NK-92 (cell line): ENCODE measurements around the gene DPYD.

Source experiments
- DNase-seq: peaks from one replicate; lab custom pipeline; 2025; ENCODE audit not compliant: unreplicated experiment; lab: John Stamatoyannopoulos, UW

Gene DPYD

DNA sequence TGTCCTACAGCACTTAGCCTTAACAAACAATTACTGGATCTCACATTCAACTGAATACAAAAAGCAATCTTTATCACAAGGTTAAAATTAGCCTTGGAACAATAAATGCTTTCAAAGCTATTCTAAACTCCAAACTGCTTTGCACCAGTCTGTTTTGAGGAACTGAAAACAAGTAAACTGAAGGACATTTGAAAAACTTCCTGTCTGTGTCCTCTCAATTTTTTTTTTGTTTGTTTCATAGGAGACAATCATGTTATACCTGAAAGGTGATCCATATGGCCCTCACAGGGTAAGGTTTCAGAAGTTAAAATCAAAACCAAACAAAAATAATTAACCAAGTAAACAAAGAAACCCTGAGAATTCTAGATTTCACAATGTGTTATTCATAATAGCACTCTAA lies 459.1 kb downstream of the DPYD start:
- no peak for DNase-seq

- no peak for DNase-seq
Measured at GRCh38 chr1:97457446-97458089, 463.3 kb downstream of the DPYD start.

DNA sequence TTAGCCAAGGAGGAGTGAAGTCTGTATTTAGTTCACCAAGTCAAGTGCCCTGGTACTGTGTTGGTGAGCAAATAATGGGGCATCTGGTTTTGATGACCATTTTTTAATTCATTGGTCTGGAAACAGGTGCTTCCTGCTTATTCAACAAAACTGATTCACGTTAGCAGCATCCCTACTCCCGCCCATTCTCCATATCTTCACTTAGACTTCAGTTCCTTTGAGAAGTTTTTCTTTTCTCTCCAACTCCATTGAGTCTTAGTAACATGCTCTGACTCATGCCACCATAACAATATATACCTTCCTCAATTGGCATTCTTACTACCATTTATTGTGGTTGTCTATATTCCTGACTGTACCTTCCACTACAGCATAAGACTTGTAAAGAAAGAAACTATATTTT lies 468.9 kb downstream of the DPYD start:
- DNase-seq, result no peak

GRCh38 chr1:97451046-97451826 lies 469.6 kb downstream of the DPYD start:
- no peak for DNase-seq

- no peak for DNase-seq
Measured at GRCh38 chr1:97441966-97442365, 478.9 kb downstream of the DPYD start.

GRCh38 chr1:97433824-97434177 lies 487.0 kb downstream of the DPYD start:
- DNase-seq, result no peak

- no peak for DNase-seq
Measured at GRCh38 chr1:97433094-97433823, 487.6 kb downstream of the DPYD start.

DNA sequence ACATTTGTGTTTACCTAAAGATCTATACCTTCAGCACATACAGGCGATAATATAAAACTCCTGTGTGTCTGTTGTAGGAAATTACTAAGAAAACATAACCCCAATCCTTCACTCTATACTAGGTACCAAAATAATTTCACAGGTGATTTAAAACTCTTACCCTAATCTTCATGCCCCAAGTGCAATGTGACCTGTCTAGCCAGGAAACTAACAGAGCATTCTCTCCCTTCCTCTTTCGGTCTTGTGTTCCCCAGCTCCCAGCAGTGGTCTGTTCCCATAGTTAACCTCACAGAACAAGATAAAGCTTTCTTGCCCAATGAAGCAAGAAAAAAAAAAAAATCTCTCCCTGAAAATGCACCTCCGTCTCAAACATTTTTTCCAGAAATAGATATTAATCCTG lies 493.5 kb downstream of the DPYD start:
- DNase-seq, result no peak

GRCh38 chr1:97424209-97424608 lies 496.6 kb downstream of the DPYD start:
- DNase-seq, result no peak

DNA sequence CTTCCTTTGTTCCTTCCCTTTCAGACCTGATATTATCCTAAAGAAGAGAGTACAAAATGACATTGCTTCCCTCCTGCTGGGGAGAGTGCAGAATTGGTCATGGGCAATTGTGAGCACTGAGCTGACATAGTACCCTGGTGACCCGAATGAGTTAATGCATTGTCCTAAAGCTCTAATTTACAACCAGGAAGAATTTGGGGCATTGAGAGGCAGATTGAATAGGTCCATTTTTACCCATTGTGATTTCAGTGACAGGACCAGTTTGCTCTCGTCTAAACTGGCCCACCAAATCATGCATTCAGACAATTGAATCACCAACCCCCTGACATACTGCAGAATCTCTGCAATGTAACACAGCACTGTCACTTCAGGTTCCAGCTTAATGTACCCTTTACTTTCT lies 497.4 kb downstream of the DPYD start:
- no peak for DNase-seq

GRCh38 chr1:97417661-97418060 lies 503.2 kb downstream of the DPYD start:
- no peak for DNase-seq

- no peak for DNase-seq
Measured at GRCh38 chr1:97414682-97415312, 506.0 kb downstream of the DPYD start.

GRCh38 chr1:97412737-97413136 lies 508.1 kb downstream of the DPYD start:
- no peak for DNase-seq

- no peak for DNase-seq
Measured at GRCh38 chr1:97412166-97412565, 508.7 kb downstream of the DPYD start.

GRCh38 chr1:97396463-97396862 lies 524.4 kb downstream of the DPYD start:
- no peak for DNase-seq

- DNase-seq, result no peak
Measured at GRCh38 chr1:97392701-97393100, 528.1 kb downstream of the DPYD start.

DNA sequence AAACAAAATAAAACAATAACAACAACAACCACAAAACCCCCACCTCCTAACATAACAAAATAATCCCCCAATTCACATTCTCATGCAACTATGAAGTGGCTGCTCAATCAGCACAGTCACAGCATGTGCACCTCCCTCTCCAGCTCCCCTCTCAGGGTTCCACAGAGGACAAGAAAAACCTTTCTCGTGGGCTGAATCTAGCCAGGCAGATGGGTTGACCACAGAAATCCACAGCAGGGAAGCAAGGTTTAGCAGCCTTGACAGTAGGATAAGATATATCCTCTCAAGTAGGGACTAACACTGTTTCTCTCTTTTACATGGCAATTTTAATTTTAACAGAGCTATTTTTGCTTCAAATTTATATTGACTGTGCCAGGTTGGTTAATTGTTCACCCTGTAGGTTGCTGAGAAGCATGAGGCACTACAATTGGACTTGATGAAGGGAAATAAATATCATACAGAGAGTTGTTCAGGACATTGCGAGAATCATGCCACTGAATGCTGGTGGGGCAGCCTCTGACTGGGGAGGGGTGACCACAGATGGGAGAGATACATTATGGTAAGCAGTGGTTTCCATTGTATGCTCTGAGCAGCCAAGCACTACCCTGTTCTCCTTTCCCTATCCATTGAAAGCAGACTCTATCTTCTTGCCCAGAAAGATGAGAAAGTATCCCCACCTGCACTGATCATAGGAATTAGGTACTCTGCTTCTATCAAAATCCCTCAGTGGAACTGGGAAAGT lies 535.1 kb downstream of the DPYD start:
- no peak for DNase-seq

- DNase-seq, result no peak
Measured at GRCh38 chr1:97384294-97384968, 536.4 kb downstream of the DPYD start.

- DNase-seq, result no peak
Measured at GRCh38 chr1:97383797-97384196, 537.0 kb downstream of the DPYD start.

DNA sequence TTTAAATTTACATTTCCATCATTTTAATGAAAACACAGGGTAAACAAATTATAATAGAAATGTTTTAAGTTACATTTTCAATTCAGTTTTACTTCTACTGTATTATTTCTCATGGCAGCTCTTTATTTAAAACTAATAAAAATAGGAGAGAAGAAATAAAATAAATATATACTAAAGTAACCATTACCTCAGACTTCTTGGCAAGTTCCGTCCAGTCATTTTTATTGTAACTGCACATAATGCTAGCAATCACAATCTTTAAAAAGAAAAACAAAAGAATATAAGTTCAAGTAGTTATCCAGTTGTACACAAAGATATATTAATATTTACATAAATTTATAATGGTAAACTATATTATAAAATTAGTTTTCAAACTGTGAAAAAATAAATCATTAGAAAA lies 538.6 kb downstream of the DPYD start:
- no peak for DNase-seq
